GM12873 (cell line): Measurements from ENCODE around the gene SORCS2.

Source experiments
- CTCF ChIP-seq: IDR thresholded peaks from 2 replicates; pipeline ENCODE4 v1.5.1; 2012; ENCODE audit warnings: low read depth, mild to moderate bottlenecking, moderate library complexity, low read length, control low read depth; ENCODE audit not compliant: insufficient read depth; ENCODE audit errors: missing control alignments

Gene SORCS2

GRCh38 chr4:7715271-7716009, 523.1 kb downstream of the SORCS2 start:
- no peak for TF ChIP-seq CTCF

DNA sequence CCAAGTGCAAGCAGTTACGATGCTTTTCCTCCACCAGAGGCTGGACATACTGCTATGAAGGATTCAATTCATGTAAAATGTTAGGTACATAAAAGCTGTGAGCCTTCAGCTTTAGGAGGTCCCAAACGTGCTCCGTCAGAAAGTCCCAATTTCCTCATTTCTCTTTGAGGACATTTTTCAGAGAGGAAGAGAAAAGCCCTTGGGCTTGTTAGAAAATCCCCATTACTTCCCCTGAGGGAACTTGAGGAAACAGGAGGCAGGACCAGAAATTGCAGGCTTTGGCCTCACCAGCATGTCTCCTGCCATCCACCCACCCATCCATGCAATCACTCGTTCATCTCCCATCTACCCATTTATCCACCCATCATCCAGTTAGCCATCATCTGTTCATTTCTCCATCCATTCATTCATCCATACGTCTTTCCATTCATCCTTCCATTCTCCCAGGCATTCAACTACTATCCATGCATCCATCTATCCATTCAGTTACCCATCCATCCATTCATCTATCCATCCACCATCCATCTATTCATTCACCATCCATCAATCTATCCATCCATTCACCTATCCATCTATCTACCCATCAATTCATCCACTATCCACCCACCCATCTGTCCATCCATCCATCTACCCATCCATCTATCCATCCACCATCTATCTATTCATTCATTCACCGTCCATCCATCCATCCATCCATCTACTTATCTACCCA, 523.8 kb downstream of the SORCS2 start:
- no peak for TF ChIP-seq CTCF

GRCh38 chr4:7717161-7717560, 524.8 kb downstream of the SORCS2 start:
- no peak for TF ChIP-seq CTCF

DNA sequence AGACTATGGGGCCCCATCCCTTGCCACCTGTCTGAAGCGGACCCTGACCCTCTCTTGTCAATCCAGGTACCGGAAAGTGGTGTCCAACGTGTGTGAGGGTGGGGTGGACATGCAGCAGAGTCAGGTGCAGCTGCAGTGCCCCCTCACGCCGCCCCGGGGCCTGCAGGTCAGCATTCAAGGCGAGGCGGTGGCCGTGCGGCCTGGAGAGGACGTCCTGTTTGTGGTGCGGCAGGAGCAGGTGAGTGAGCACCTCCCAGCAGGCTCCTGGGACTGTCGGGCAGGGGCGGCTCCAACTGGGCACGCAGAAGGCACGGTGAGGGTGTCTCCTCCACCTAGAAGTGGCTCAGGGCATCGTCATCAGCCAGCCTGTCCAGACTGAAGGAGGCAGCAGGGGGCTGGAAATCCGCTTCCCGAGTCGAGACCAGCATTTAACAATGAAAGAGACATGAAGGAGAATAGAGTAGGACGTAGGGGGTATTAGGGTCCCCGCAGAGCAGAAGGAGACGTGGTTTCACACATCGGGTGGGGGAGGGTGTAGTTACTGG, 525.7 kb downstream of the SORCS2 start:
- TF ChIP-seq CTCF, result no peak

- TF ChIP-seq CTCF, result peak; percentile 76
These were observed 527.2 kb downstream of the SORCS2 start for GRCh38 chr4:7719354-7720174.

DNA sequence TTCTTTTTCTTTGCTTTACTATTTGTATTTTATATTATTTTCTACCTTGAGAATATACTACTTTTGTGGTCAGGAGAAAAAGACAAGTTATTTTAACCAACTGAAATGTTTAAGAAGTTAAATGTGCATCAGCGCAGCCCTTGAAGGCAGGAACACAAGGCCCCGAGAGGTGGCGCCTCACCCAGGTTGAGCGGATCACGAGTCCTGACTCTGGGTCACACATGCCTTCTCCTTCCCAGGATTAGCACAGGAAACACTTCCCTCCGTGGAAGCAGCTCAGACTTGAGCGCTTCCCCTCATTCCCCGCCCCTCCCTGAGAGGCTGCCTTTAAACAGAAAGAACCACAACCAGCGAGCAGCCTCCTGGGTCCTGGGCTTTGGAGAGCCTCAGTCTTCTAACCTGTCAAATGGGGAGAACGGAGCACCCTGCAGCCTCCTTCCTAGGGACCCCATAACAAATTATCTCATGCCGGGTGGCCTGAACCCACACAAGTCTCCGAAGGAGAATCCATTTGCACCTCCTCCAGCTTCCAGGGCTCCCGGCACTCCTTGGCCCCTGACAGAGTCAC, 529.7 kb downstream of the SORCS2 start:
- TF ChIP-seq CTCF, result peak; percentile 14
